Fibroblast of lung (primary cell): ENCODE data around the gene SLFN14. TPM values are rescaled to one million over a fixed set of nuclear protein-coding genes. Genes with fewer than 3 reads are reported as not detected.
"Not testable (repeated sequence)": the region's sequence is repeated elsewhere in the genome, so short reads cannot be mapped to it uniquely, and the experiment has no call there.

Experiments
- DNase-seq, 2 donors: peaks; one replicate each; pipeline versions ENCODE4 v3.0.0 to v3.0.0-alpha.2; 2010; ENCODE audit warnings: low read depth in 2 of 2
- H2AFZ ChIP-seq: 2 replicates; pipeline ENCODE4 v1.5.1; 2012; ENCODE audit warnings: low read length, control low read depth, inconsistent platforms
- H3K27ac ChIP-seq: 2 replicates; pipeline ENCODE4 v1.5.1; 2011; ENCODE audit warnings: low read length, control low read depth; ENCODE audit not compliant: insufficient read depth
- H3K27me3 ChIP-seq: 2 replicates; pipeline ENCODE4 v1.5.1; 2011; ENCODE audit warnings: mild to moderate bottlenecking, low read length; ENCODE audit not compliant: control insufficient read depth, insufficient read depth
- H3K36me3 ChIP-seq: 2 replicates; pipeline ENCODE4 v1.5.1; 2011; ENCODE audit warnings: low read length; ENCODE audit not compliant: control insufficient read depth, insufficient read depth
- H3K4me1 ChIP-seq: 2 replicates; pipeline ENCODE4 v1.5.1; 2011; ENCODE audit warnings: low read length; ENCODE audit not compliant: control insufficient read depth, insufficient read depth; ENCODE audit errors: extremely low read depth
- H3K4me2 ChIP-seq: 2 replicates; pipeline ENCODE4 v1.5.1; 2011; ENCODE audit warnings: low read length, control low read depth; ENCODE audit not compliant: insufficient read depth; ENCODE audit errors: extremely low read depth
- H3K4me3 ChIP-seq, 4 experiments: fragments of 200-600 bp in 1 of 4; sonication (generic) in 1 of 4; replicated peaks in 1 of 4; 2 replicates each; pipeline ENCODE4 v1.5.1; 2011 to 2016; ENCODE audit warnings: low read length in 4 of 4, low read depth in 3 of 4, mild to moderate bottlenecking in 3 of 4, control low read depth in 2 of 4, inconsistent platforms in 1 of 4, mixed read lengths in 1 of 4; ENCODE audit not compliant: insufficient read depth in 1 of 4; ENCODE audit errors: control extremely low read depth in 1 of 4
- H3K79me2 ChIP-seq: 2 replicates; pipeline ENCODE4 v1.5.1; 2012; ENCODE audit warnings: mild to moderate bottlenecking, low read length, inconsistent platforms; ENCODE audit not compliant: control insufficient read depth, insufficient read depth
- H3K9ac ChIP-seq: 2 replicates; pipeline ENCODE4 v1.5.1; 2011; ENCODE audit warnings: mild to moderate bottlenecking, low read length, control low read depth; ENCODE audit not compliant: insufficient read depth
- H3K9me3 ChIP-seq: 2 replicates; pipeline ENCODE4 v1.5.1; 2012; ENCODE audit warnings: low read depth, low read length; ENCODE audit not compliant: control insufficient read depth, insufficient read depth
- H4K20me1 ChIP-seq: 2 replicates; pipeline ENCODE4 v1.5.1; 2011; ENCODE audit warnings: low read length; ENCODE audit not compliant: control insufficient read depth, insufficient read depth; ENCODE audit errors: extremely low read depth
- CTCF ChIP-seq, 2 donors: IDR thresholded peaks in 1 of 2; conservative IDR thresholded peaks in 1 of 2; 1 replicate in 1 of 2; 2 replicates in 1 of 2; pipeline ENCODE4 v1.5.1; 2011 to 2012; ENCODE audit warnings: low read length in 2 of 2, control low read depth in 1 of 2, inconsistent platforms in 1 of 2, low read depth in 1 of 2, mild to moderate bottlenecking in 1 of 2
- EZH2 ChIP-seq: IDR thresholded peaks from 2 replicates; pipeline ENCODE4 v1.5.1; 2012; ENCODE audit warnings: low read length, control low read depth, mild to moderate bottlenecking; ENCODE audit errors: missing control alignments
- polyA plus RNA-seq, 2 donors: library from polyadenylated mRNA; depleted of rRNA in 1 of 2; stranded (reverse) in 1 of 2; unstranded in 1 of 2; fragments of >200 nt; gene quantifications; 2 replicates each; pipeline ENCODE4 v1.2.1, GENCODE V29; 2011 to 2012; ENCODE audit warnings: missing spikeins in 1 of 2
- total RNA-seq: library from RNA; depleted of rRNA; stranded (reverse); fragments of >200 nt; gene quantifications from 2 replicates; pipeline ENCODE4 v1.2.1, GENCODE V29; 2014

The SLFN14 gene
- total and polyA plus RNA-seq, 2 donors (not counting 1 experiment from before 2014, with no cell fraction given): not detected

DNA sequence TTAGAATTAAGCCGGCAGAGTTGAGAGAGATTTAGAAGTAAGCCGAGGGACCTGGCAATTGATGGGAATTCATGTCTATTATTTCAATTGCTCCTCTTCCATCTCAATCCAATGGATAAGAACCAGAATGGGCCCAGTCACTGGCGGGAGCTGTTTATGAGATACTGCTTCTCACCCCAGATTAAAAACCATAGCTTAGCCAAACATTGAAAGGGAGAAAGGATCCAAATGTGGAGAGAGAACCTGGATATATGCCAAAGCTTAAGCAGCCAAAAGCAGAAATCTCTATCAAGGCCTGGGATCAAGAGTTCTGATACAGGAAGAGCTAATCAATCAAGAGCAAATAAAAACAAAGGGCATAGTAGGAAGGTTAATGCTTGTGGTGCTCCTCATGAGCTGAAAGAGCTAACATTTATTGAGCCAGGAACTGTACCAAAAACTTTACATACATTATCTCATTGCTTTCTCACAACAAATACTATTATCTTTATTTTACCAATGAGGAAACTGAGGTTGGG is 26.0 kb downstream of the SLFN14 start:
- no peak overlapping the region for H3K4me3 ChIP-seq
- H3K27ac ChIP-seq: no peak overlapping the region
- no peaks in the 10 kb centered on the region for H3K4me1 ChIP-seq
- no peaks in the 10 kb centered on the region for H3K9me3 ChIP-seq
- no peak for TF ChIP-seq CTCF (conservative IDR thresholded peaks at IDR 0.05 in 1 of 2, IDR thresholded peaks at IDR 0.05 in 1 of 2; ENCODE audit: low read depth in 1 of 2, low read length in 2 of 2)
- no peaks in the 10 kb centered on the region for H3K36me3 ChIP-seq
- no peak overlapping the region for H3K9ac ChIP-seq
- no peaks in the 10 kb centered on the region for H4K20me1 ChIP-seq
- no peak for DNase-seq
- no peak overlapping the region for H2AFZ ChIP-seq
- H3K4me2 ChIP-seq: no peak overlapping the region
- H3K79me2 ChIP-seq: no peaks in the 10 kb centered on the region
- H3K27me3 ChIP-seq: no peaks in the 10 kb centered on the region

DNA sequence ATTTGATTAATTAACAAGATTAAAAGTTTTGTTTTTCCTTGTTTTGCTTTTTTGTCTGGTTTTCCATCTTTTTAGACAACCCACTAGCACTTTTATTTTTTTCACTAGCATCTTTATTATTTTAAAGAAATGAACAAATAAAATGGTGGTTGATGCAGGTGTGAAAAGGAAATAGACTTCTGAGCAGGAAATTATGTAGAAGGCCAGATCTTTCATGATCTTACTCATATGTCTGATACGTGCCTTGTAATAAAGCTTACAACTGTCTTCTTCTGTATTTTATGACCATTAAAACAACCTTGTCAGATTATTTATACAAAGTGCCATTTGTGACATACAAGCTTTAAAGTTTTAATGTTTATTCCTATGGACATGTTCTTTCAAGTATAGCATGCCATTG is 29.5 kb downstream of the SLFN14 start:
- H4K20me1 ChIP-seq: no peaks in the 10 kb centered on the region
- H3K36me3 ChIP-seq: no peaks in the 10 kb centered on the region
- no peak overlapping the region for H2AFZ ChIP-seq
- H3K9me3 ChIP-seq: no peaks in the 10 kb centered on the region
- no peak for DNase-seq
- H3K79me2 ChIP-seq: no peaks in the 10 kb centered on the region
- TF ChIP-seq EZH2 (no peak), CTCF (conservative IDR thresholded peaks at IDR 0.05 in 1 of 2, IDR thresholded peaks at IDR 0.05 in 1 of 2; ENCODE audit: low read depth in 1 of 2, low read length in 2 of 2) (no peak)
- no peaks in the 10 kb centered on the region for H3K27me3 ChIP-seq
- H3K4me3 ChIP-seq: no peak overlapping the region
- no peak overlapping the region for H3K27ac ChIP-seq
- no peaks in the 10 kb centered on the region for H3K4me1 ChIP-seq
- H3K9ac ChIP-seq: no peak overlapping the region
- H3K4me2 ChIP-seq: no peak overlapping the region

DNA sequence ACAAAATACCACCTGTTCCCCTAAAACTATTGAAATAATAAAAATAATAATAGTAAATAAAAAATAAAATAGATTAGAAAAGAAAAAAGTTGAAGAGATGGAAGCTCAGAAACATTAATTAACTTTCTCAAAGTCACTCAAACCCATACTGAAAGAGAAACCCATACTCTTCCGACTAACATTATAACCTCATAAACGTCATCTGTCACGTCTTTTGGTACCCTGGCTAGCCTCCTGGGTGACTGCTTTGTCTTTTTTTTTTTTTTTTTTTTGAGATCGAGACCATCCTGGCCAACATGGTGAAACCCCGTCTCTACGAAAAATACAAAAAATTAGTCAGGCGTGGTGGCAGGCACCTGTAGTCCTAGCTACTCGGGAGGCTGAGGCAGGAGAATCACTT is 30.8 kb downstream of the SLFN14 start:
- TF ChIP-seq EZH2: no peak
- no peak for TF ChIP-seq CTCF (conservative IDR thresholded peaks at IDR 0.05 in 1 of 2, IDR thresholded peaks at IDR 0.05 in 1 of 2; ENCODE audit: low read depth in 1 of 2, low read length in 2 of 2)
- Histone ChIP-seq H4K20me1 (no peaks in the 10 kb centered on the region), H3K4me1 (no peaks in the 10 kb centered on the region)

DNA sequence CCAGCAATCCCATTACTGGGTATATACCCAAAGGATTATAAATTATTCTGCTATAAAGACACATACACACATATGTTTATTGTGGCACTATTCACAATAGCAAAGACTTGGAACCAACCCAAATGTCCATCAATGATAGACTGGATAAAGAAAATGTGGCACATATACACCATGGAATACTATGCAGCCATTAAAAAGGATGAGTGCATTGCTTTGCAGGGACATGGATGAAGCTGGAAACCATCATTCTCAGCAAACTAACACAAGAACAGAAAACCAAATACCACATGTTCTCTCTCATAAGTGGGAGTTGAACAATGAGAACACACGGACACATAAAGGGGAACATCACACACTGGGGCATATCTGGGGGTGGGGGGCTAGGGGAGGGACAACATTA is 31.3 kb downstream of the SLFN14 start:
- H2AFZ ChIP-seq, H3K4me3 ChIP-seq, H3K27ac ChIP-seq, H3K36me3 ChIP-seq, H3K4me2 ChIP-seq, H3K9me3 ChIP-seq, H3K4me1 ChIP-seq, DNase-seq, H3K79me2 ChIP-seq, H4K20me1 ChIP-seq, H3K9ac ChIP-seq, H3K27me3 ChIP-seq: not testable (repeated sequence)

More for the DNA sequence above, 30.8 kb downstream of the SLFN14 start:
- Histone ChIP-seq H3K27ac (no peak overlapping the region), H3K27me3 (no peaks in the 10 kb centered on the region), H3K4me2 (no peak overlapping the region), H3K79me2 (no peaks in the 10 kb centered on the region), H2AFZ (no peak overlapping the region), H3K4me3 (no peak overlapping the region), H3K9me3 (no peaks in the 10 kb centered on the region), H3K36me3 (no peaks in the 10 kb centered on the region), H3K9ac (no peak overlapping the region)
- no peak for DNase-seq
